GM12801 (cell line): ENCODE data around the gene PBX4.

ENCODE experiments used
- CTCF ChIP-seq: IDR thresholded peaks from one replicate; pipeline ENCODE4 v1.5.1; 2011; ENCODE audit warnings: control low read depth; ENCODE audit not compliant: insufficient read length; ENCODE audit errors: extremely low read depth

The PBX4 gene

GRCh38 chr19:19551853-19552192, 66.7 kb downstream of the PBX4 start:
- no peak for TF ChIP-seq CTCF

DNA sequence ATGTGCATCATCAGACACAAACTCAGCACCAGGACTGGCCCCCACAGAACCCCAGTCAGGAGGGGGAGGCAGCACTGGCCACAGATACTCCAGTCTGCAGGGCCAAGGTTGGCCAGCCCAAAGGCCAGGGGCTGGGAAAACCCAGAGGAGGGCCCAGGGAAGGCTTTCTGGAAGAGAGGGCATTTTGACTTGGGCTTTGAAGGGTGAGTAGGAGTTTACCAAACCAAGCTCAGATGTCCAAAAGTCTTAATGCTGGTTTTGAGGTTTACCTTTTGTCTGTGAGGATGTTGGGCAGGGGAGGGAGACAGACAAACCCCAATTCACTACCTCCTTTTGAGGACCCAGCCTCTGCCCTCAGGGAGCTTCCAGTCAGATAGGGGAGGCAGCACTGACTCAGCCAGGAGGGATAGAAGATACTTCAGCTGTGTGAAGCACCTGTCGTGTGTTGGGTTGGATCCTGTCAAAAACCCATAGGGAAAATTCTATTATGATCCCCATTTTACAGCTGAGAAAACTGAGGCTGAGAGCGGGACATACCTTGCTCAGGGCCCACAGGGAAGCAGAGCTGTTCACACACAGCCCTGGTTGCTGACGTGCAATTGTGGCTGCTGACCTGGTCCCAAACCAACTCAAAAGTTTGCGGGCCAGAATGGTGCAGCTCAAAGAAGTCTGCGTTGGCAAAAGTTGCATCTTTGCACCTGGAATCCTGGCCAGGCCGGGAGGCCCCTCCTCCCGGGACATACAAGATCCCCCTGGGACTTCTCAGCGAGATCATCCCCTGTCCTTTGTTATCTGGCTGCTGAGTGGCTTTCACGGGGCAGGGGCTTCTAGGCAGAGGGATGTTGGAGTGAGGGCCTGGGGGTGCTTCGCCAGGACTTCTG, 67.3 kb downstream of the PBX4 start:
- TF ChIP-seq CTCF: no peak

- TF ChIP-seq CTCF: no peak
Observed at GRCh38 chr19:19550485-19550929, 68.0 kb downstream of the PBX4 start.

DNA sequence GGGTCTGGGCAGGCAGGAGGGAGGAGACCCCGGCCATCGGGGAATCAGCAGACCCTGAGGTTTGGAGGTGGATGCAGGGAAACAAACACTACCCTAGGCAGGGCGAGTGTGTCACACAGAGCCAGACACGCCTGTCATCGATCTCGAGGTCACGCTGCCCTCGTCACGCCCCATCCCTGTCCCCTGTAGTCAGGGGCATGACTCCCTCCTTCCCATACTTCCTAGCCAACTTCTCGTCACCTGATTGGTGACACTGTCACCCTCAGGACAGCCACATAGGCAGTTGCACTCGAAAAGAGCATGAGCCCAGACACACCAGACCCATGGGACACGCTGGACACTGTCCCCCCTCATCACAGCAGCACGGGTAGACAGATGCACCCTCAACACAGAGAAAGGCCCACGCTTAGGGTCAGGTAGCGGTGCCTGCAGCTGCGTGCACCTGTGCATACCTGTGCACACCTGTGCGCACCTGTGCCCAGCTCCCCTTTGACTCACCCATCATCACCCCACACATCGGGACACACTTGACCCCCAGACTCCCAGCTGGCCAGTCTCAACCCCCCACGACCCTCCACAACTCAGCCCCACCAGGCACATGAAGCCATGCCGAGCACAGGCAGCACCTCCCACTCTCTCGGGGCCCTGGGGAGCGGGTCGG, 68.6 kb downstream of the PBX4 start:
- no peak for TF ChIP-seq CTCF

GRCh38 chr19:19548915-19549759, 69.3 kb downstream of the PBX4 start:
- TF ChIP-seq CTCF: no peak

DNA sequence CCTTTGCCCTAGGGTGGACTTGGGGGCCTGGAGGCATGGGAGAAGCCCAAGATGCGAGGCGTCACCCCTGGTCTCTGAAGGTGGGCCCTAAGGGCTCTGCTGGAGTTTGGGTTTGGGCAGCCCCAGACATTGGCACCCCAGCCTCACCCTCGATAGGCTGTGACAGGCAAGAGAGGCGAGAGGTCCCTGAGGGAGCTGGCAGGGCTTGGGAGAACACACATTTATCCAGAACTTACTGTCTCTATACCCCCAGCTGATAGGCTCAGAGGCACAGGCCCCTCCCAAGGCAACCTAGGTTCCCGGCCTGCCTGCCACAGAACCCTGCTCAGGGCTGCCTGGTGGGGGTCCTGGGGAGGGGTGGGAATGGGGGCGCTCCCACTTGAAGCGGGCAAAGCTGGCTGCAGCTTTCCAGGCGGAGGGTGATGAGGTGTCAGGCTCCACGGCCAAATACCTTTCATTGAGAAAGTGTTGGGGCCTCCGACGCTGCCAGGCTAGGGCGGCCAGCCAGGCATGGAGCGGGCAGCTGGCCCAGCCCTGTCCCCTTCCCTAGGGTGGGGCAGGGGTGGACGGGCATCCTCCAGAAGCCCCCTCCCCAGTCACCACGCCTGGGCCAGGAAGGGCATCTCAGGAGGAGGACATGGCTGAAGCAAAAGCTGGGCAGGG, 70.7 kb downstream of the PBX4 start:
- no peak for TF ChIP-seq CTCF
